H1 (cell line): ENCODE measurements around the gene NDUFS7. TPM values are rescaled to one million over a fixed set of nuclear protein-coding genes. Genes with fewer than 3 reads are reported as not detected.

Source experiments
- CTCF ChIA-PET: fragments of 300-600 bp; sonication (Branson Sonifier 250); formaldehyde crosslinking; loops from one replicate; lab custom pipeline; 2021; ENCODE audit not compliant: partially characterized antibody; lab: Charles Lee
- POLR2A ChIA-PET: fragments of 300-600 bp; sonication (Branson Sonifier 250); formaldehyde crosslinking; loops from one replicate; lab custom pipeline; 2021; ENCODE audit warnings: inconsistent platforms; ENCODE audit not compliant: partially characterized antibody; lab: Charles Lee
- DNase-seq, 2 experiments: peaks; one replicate each; pipeline versions ENCODE4 v3.0.0 to v3.0.0-alpha.2; 2010 to 2022; ENCODE audit warnings: low spot score in 2 of 2, low read depth in 1 of 2, mixed read lengths in 1 of 2
- FAIRE-seq: peaks from 2 replicates; lab custom pipeline; 2011; peaks lifted over from hg19 to GRCh38; lab: Jason Lieb, UNC
- H2AFZ ChIP-seq: 2 replicates; pipeline ENCODE4 v1.8.1; 2012; ENCODE audit warnings: low read length, inconsistent platforms
- H2AK5ac ChIP-seq: 2 replicates; pipeline ENCODE4 v1.6.1; 2013; ENCODE audit warnings: low read depth, low read length
- H2BK120ac ChIP-seq: replicated peaks from 2 replicates; pipeline ENCODE3; 2013; ENCODE audit warnings: low read depth, low read length, inconsistent platforms
- H2BK12ac ChIP-seq: 2 replicates; pipeline ENCODE4 v1.6.1; 2013; ENCODE audit warnings: low read depth, low read length
- H2BK15ac ChIP-seq: 2 replicates; pipeline ENCODE4 v1.6.1; 2013; ENCODE audit warnings: low read length
- H2BK20ac ChIP-seq: 2 replicates; pipeline ENCODE4 v1.6.1; 2013; ENCODE audit warnings: low read length
- H2BK5ac ChIP-seq: 2 replicates; pipeline ENCODE4 v1.6.1; 2013; ENCODE audit warnings: low read depth, low read length
- H3K14ac ChIP-seq: 2 replicates; pipeline ENCODE4 v1.6.1; 2013; ENCODE audit warnings: inconsistent platforms; ENCODE audit not compliant: insufficient read length
- H3K18ac ChIP-seq: 2 replicates; pipeline ENCODE4 v1.6.1; 2013; ENCODE audit warnings: low read length; ENCODE audit errors: extremely low read depth
- H3K23ac ChIP-seq: 2 replicates; pipeline ENCODE4 v1.6.1; 2013; ENCODE audit warnings: inconsistent platforms; ENCODE audit not compliant: insufficient read length
- H3K23me2 ChIP-seq: 2 replicates; pipeline ENCODE4 v1.6.1; 2013; ENCODE audit warnings: low read depth, low read length
- H3K27ac ChIP-seq: 2 replicates; pipeline ENCODE4 v1.6.1; 2011; ENCODE audit warnings: low read depth, low read length, inconsistent platforms
- H3K27me3 ChIP-seq, 4 experiments: replicated peaks in 1 of 4; 1 replicate in 1 of 4; 2 replicates in 3 of 4; pipeline versions ENCODE4 v1.6.1 to v1.8.1; 2011 to 2013; ENCODE audit warnings: low read length in 3 of 4, mild to moderate bottlenecking in 3 of 4, inconsistent platforms in 2 of 4, mixed read lengths in 2 of 4, moderate library complexity in 1 of 4; ENCODE audit not compliant: control insufficient read depth in 3 of 4, insufficient read depth in 3 of 4; ENCODE audit errors: extremely low read depth in 1 of 4
- H3K36me3 ChIP-seq, 4 experiments: 2 replicates each; pipeline versions ENCODE4 v1.6.1 to v1.8.1; 2011 to 2013; ENCODE audit warnings: mild to moderate bottlenecking in 4 of 4, low read length in 3 of 4, moderate library complexity in 2 of 4, control low read depth in 1 of 4, inconsistent platforms in 1 of 4; ENCODE audit not compliant: insufficient read depth in 4 of 4, control insufficient read depth in 2 of 4
- H3K4ac ChIP-seq: replicated peaks from 2 replicates; pipeline ENCODE3; 2013; ENCODE audit warnings: low read length, low read depth, mixed read lengths, inconsistent platforms; ENCODE audit not compliant: insufficient read length
- H3K4me1 ChIP-seq, 4 experiments: replicated peaks in 1 of 4; 1 replicate in 1 of 4; 2 replicates in 3 of 4; pipeline versions ENCODE4 v1.6.1 to v1.8.1; 2011 to 2013; ENCODE audit warnings: low read length in 3 of 4, inconsistent platforms in 2 of 4, mixed read lengths in 1 of 4; ENCODE audit not compliant: insufficient read depth in 4 of 4, control insufficient read depth in 3 of 4
- H3K4me2 ChIP-seq, 2 experiments: 2 replicates each; pipeline versions ENCODE4 v1.6.1 to v1.8.1; 2011 to 2013; ENCODE audit warnings: low read depth in 2 of 2, low read length in 2 of 2, control low read depth in 1 of 2, inconsistent platforms in 1 of 2, mild to moderate bottlenecking in 1 of 2; ENCODE audit not compliant: insufficient read depth in 1 of 2
- H3K4me3 ChIP-seq, 4 experiments: fragments of 200-600, 300-600 bp in 1 of 4; sonication (generic), shearing (Covaris generic), sonication (Bioruptor Twin) in 1 of 4; 2 replicates each; pipeline versions ENCODE4 v1.5.1 to v1.8.1; 2011 to 2016; ENCODE audit warnings: low read length in 4 of 4, low read depth in 3 of 4, control low read depth in 2 of 4, inconsistent platforms in 2 of 4, mild to moderate bottlenecking in 2 of 4, mixed read lengths in 1 of 4, moderate library complexity in 1 of 4; ENCODE audit not compliant: insufficient read depth in 2 of 4; ENCODE audit errors: extremely low read depth in 1 of 4
- H3K56ac ChIP-seq: replicated peaks from 2 replicates; pipeline ENCODE3; 2013; ENCODE audit warnings: low read depth, mild to moderate bottlenecking, mixed read lengths, low read length, inconsistent platforms; ENCODE audit not compliant: insufficient read length
- H3K79me1 ChIP-seq: 2 replicates; pipeline ENCODE4 v1.6.1; 2013; ENCODE audit warnings: low read depth, low read length, control low read depth
- H3K79me2 ChIP-seq, 2 experiments: 2 replicates each; pipeline versions ENCODE4 v1.6.1 to v1.8.1; 2012 to 2013; ENCODE audit warnings: low read length in 2 of 2, mild to moderate bottlenecking in 2 of 2, inconsistent platforms in 1 of 2; ENCODE audit not compliant: insufficient read depth in 2 of 2, control insufficient read depth in 1 of 2
- H3K9ac ChIP-seq, 4 experiments: replicated peaks in 1 of 4; 1 replicate in 1 of 4; 2 replicates in 3 of 4; pipeline versions ENCODE4 v1.6.1 to v1.8.1; 2011 to 2013; ENCODE audit warnings: low read depth in 3 of 4, low read length in 3 of 4, control low read depth in 2 of 4, mild to moderate bottlenecking in 2 of 4, moderate library complexity in 2 of 4, inconsistent platforms in 1 of 4; ENCODE audit errors: extremely low read depth in 1 of 4
- H3K9me3 ChIP-seq, 2 experiments: 2 replicates each; pipeline versions ENCODE4 v1.6.1 to v1.8.1; 2012 to 2013; ENCODE audit warnings: mild to moderate bottlenecking in 2 of 2, moderate library complexity in 2 of 2, control low read depth in 1 of 2, inconsistent platforms in 1 of 2, low read depth in 1 of 2, low read length in 1 of 2, mixed read lengths in 1 of 2; ENCODE audit not compliant: insufficient read depth in 2 of 2
- H4K20me1 ChIP-seq, 2 experiments: replicated peaks in 1 of 2; 2 replicates each; pipeline versions ENCODE3 to v1.8.1; 2011 to 2013; ENCODE audit warnings: inconsistent platforms in 2 of 2, low read length in 2 of 2, mild to moderate bottlenecking in 1 of 2; ENCODE audit not compliant: insufficient read depth in 2 of 2, control insufficient read depth in 1 of 2
- H4K5ac ChIP-seq: 2 replicates; pipeline ENCODE4 v1.6.1; 2013; ENCODE audit warnings: low read length, low read depth, mixed read lengths, inconsistent platforms; ENCODE audit not compliant: insufficient read length
- H4K8ac ChIP-seq: 2 replicates; pipeline ENCODE4 v1.8.0; 2013; ENCODE audit warnings: mild to moderate bottlenecking, moderate library complexity, low read length, inconsistent platforms; ENCODE audit not compliant: insufficient read depth; ENCODE audit errors: extremely low read depth
- H4K91ac ChIP-seq: replicated peaks from 2 replicates; pipeline ENCODE3; 2013; ENCODE audit warnings: low read length, mixed read lengths, inconsistent platforms; ENCODE audit not compliant: insufficient read length
- CBX8 ChIP-seq: fragments of 300-800, 300-1000 bp; sonication (generic); IDR thresholded peaks from 2 replicates; pipeline ENCODE4 v1.7.1; 2016; ENCODE audit warnings: low read depth, low read length, borderline replicate concordance
- HDAC6 ChIP-seq: IDR thresholded peaks from one replicate; pipeline ENCODE4 v1.7.1; 2012; ENCODE audit warnings: low read depth, mild to moderate bottlenecking, inconsistent platforms, low read length, moderate library complexity
- WGBS, 2 experiments: shearing (Covaris generic) in 1 of 2; methylation state at CpG; one replicate each; pipeline versions ENCODE4 v1.1.6 to v1.1.7; 2013 to 2015; ENCODE audit warnings: low lambda C conversion rate in 2 of 2, mixed read lengths in 2 of 2, inconsistent platforms in 1 of 2, low coverage in 1 of 2, missing lambda C conversion rate in 1 of 2; ENCODE audit not compliant: insufficient replicate concordance in 2 of 2, insufficient coverage in 1 of 2, insufficient read length in 1 of 2; ENCODE audit errors: extremely low coverage in 1 of 2, missing lambda C conversion rate in 1 of 2; 5-methylcytosine and 5-hydroxymethylcytosine counted together
- polyA plus RNA-seq, 7 experiments: library from polyadenylated mRNA; depleted of rRNA in 3 of 7; stranded (reverse) in 5 of 7; unstranded in 2 of 7; fragments of >200 nt in 5 of 7; fragments of 200-250 nt in 2 of 7; gene quantifications; 1 replicate in 5 of 7; 2 replicates in 1 of 7; 4 replicates in 1 of 7; pipeline versions ENCODE4 v1.2.1 to v1.2.3, GENCODE V29; 2011 to 2013; ENCODE audit warnings: missing spikeins in 2 of 7, mixed read lengths in 2 of 7
- total RNA-seq: library from RNA; stranded (reverse); fragmentation: NEBNext Ultra II Directional; extraction: Animal tissue kit (Norgen Biotek cat#: 25700); gene quantifications from 2 replicates; pipeline ENCODE4 v1.2.1, GENCODE V29; 2021

NDUFS7 gene
- total and polyA plus RNA-seq, 2 of the 8 experiments (the other 6 are each of a cell fraction or from before 2014, with no cell fraction given) = 78.1 to 309 TPM

- H3K23me2 ChIP-seq = peaks cover under 1% of the 10 kb centered on the region; the same call in 1 of the 2 replicates
- POLR2A ChIA-PET = interaction anchor here (0.8 to 1.8 kb wide), 6 partner anchors 11 to 152 kb away, joined by 3 to 6 read pairs (median 4); partner anchors contain the start of genes CIRBP and FAM174C
- 96% methylated on average over 15 of the region's 15 CpGs; no CpG with 5 or more reads in 1 of the 2 experiments for WGBS, 2 experiments
Measured at GRCh38 chr19:1420590-1420989, 36.9 kb downstream of the NDUFS7 start.

More at GRCh38 chr19:1420590-1420989, 36.9 kb downstream of the NDUFS7 start:
- no peak overlapping the region for H3K9ac ChIP-seq
- H3K79me2 ChIP-seq = peaks cover 26 to 85% of the 10 kb centered on the region in 2 experiments
- H3K4me1 ChIP-seq = peaks cover 8 to 21% (median 14%) of the 10 kb centered on the region in 4 experiments
- TF ChIP-seq CBX8 (no peak), HDAC6 (no peak)
- TF ChIP-seq, all 59 proteins: peak for 0
- Histone ChIP-seq H2BK5ac (no peak overlapping the region), H3K14ac (no peak overlapping the region), H4K8ac (peak overlapping the region; percentile 65), H3K56ac (no peak overlapping the region), H4K5ac (no peak overlapping the region), H3K4me2 (no peak overlapping the region), H2BK120ac (no peak overlapping the region), H4K20me1 (peaks cover 55 to 60% of the 10 kb centered on the region in 2 experiments), H3K9me3 (no peaks in the 10 kb centered on the region), H4K91ac (no peak overlapping the region), H3K36me3 (peaks cover 33 to 79% (median 56%) of the 10 kb centered on the region in 4 experiments), H3K23ac (no peak overlapping the region), H3K27ac (no peak overlapping the region), H3K18ac (no peak overlapping the region), H3K79me1 (peaks cover 23% of the 10 kb centered on the region), H3K4me3 (no peak overlapping the region), H2AFZ (no peak overlapping the region), H2BK15ac (no peak overlapping the region), H2BK12ac (no peak overlapping the region), H3K4ac (no peak overlapping the region), H3K27me3 (no peaks in the 10 kb centered on the region), H2BK20ac (no peak overlapping the region; the same call in 1 of the 2 replicates), H2AK5ac (no peak overlapping the region)
- DNase-seq = no peak
- CTCF ChIA-PET = interaction anchor here (0.5 to 1.9 kb wide), 7 partner anchors 9 to 572 kb away, joined by 3 to 8 read pairs (median 4); no protein-coding TSS in a partner anchor
- FAIRE-seq = no peak
